ENCODE results near the gene HECTD2.
"Not testable (repeated sequence)": the region's sequence is repeated elsewhere in the genome, so short reads cannot be mapped to it uniquely, and the experiment has no call there.

Gene HECTD2

DNA sequence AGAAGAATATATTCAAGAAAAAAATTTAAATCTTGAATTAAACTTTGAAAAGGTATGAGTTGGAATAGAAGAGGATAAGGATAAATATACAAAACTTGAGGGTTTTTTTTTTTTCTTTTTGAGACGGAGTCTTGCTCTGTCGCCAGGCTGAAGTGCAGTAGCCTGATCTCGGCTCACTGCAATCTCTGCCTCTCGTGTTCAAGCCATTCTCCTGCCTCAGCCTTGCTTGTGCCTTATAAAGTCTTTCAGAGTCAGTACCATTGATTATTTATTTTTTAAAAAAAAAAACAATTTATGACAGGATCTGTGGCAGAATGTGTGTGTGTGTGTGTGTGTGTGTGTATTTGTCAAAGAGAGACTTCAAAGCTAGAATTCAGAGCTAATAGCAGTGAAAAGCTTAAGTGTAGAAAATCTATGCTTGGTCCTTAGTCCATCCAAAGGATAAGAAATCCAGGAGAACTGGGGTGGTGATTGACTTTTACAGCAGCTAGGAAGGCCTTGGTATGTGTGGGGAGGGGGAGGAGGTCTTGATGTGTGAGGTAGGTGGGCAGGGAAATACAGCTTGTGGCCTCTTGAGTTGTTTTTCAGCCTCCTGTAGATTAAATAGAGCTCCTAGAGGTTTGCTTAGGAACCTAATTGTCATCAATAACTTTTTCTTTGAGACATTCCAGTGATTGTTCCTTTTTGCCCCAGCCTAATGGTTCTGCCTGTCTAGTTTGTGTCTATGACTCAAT is 2.4 kb downstream of the HECTD2 start:
- no peak for DNase-seq (ENCODE audit: low read depth)

DNA sequence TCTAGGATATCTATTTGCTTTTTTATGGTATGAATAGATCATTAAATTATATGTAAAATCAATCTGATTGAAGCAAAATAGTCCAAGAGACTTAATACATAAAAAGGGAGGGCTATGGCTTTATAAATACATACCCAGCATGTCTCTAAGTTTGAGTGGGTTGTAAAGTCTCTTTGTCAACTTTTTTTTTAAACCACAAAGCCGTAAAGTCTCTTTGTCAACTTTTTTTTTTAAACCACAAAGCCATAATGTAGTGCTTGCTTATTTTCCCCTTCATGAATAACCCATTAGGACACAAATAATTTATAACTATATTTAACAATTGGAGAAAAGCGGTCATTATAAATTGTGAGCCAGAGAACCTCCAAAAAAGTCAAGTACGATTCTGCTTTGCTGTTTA is 5.7 kb downstream of the HECTD2 start:
- no peak for DNase-seq (ENCODE audit: low read depth)

DNA sequence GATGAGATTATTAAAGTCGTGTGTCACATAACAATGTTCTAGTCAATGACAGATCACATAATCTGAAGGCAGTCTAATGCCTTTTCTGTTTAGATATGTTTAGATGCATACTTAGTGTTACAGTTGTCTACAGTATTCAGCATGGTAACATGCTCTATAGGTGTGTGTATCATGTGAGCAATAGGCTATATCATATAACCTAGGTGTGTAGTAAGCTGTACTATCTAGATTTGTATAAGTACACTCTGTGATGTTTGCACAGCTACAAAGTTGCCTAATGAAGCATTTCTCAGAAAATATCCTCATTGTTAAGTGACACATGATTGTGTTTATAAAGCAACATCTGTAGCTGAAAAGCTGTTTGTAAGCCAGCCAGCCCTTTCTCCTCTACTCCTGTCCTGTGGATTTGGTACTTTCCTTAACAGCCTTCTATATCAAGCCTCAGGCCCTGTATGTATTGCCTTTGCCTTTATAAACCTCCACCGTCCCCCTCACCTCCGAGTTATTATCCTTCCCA is 6.3 kb downstream of the HECTD2 start:
- no peak for DNase-seq (ENCODE audit: low read depth)

DNA sequence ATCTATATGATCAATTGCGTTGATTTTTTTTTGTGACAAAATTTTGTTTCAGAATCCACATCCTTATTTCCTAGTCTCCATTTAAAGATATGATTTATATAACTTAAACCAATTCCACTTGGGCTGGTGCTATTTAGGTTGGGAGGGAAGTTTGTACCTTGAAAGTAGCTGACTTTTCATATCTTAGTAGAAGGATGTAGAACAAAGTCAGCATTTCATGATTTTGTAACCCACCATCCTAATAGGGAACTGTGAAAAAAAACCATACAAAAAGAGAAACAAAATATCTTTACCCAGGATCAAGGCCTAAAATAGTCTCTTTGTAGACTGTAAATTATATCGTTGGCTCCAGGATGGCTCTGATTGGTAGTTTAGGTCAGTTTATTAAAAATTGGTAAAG is 8.3 kb downstream of the HECTD2 start:
- DNase-seq (ENCODE audit: low read depth): no peak

DNA sequence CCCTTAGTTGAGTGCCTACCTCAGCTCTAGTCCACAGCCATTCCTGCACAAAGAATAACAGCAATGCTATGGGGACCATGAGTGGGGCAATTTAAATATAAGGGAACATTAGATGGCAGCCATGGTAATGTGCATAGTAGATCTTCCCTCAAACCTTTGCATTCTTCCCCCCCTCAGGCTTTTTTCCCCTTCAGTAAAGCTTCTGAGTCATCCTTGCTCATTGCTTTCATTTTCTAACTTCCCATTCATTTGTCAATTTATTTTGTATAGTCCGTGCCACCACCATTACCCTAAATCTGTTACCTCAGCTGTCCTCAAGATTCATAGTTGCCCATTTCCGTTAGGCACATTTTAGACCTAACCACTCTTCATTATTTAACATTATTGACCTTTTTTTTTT is 10.7 kb downstream of the HECTD2 start:
- no peak for DNase-seq (ENCODE audit: low read depth)

DNA sequence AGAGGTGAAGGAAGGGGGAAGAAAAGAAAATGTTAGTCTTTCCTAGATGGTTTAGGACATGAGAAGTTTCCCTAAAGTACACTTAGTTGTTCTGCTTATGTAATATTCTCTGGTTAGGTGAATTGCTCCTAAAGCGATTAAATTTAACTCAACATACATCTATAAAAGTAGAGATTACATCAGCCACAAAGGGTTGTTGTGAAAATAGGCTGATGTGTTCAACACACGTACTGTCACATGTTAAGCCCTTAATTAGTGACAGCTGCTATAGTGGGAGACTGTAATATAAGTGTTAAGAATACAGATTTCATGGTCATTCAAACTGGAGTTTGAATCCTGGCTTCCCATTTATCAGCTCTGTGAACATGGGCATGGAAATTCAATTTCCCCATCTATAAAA is 12.8 kb downstream of the HECTD2 start:
- no peak for DNase-seq (ENCODE audit: low read depth)

DNA sequence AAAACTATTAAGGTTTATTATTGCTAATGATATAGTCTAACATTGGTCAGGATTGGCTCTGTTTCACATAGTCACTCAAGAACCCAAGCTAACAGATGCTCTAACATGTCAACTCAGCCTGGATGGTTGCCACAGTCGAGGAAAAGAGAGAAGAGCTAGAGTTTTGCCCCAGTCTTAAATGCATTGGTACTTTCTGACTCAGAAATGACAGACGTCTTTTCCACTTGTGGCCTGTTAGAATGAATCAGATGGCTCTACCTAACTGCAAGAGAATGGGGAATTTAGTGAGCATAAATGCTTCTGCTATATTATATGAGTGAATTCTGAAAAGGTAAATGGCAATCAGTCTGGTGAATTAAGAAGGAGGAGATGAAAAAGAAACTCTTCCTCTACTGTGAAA is 13.9 kb downstream of the HECTD2 start:
- DNase-seq (ENCODE audit: low read depth): no peak

DNA sequence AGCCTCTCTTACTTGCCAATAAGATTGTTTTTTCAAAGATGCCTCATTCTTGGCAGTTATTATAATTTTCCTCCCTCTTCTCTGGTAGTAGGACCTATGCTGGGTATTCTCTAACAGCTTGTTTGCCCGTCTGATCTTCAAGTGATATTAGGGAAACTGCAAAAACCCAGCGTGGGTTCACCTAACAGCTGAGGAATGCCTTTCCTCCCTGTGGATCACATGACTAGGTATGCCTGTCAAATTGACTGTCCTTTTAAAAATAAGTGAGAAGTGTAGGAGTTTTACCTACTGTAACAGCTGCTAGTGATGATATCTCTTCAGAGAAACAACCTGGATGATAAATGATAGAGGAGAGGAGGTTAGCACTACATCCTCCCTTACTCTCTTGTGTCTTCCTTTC is 22.0 kb downstream of the HECTD2 start:
- DNase-seq (ENCODE audit: low read depth): no peak

DNA sequence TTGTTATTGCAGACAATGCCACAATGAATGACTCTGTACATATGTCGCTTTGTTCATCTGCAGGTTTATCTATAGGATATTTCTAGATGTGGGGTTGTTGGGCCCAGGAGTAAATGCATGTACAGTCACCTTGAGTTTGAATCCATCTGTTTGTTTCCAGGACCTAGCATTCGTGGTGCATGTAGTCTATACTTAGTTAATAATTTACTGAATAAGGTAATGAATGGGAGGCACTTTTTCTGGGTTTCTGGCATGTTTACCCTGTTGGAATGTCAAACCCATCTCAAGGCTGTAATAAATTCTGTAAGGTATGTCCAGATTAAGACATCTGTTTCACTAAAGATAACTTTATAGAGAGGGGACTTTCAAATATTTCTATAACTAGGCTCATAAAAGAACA is 23.5 kb downstream of the HECTD2 start:
- no peak for DNase-seq (ENCODE audit: low read depth)

DNA sequence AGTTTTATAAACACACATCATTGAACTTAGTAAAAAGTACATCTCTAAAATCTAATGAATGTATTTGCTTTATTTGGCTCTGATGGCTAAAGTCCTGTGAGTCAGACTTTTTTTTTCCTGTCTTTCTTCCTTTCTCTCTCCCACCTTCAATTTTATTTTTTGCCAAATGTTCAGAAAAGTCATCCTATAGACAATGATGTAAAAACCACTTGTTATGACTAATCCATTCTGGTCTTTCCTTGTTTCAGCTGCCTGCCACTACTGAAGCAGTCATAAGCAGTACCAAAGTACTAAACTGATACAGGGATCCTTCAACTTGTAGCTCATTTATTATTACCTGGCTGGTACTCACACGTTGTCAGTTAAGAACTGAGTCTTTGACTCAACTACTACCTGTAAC is 23.9 kb downstream of the HECTD2 start:
- DNase-seq (ENCODE audit: low read depth): no peak

DNA sequence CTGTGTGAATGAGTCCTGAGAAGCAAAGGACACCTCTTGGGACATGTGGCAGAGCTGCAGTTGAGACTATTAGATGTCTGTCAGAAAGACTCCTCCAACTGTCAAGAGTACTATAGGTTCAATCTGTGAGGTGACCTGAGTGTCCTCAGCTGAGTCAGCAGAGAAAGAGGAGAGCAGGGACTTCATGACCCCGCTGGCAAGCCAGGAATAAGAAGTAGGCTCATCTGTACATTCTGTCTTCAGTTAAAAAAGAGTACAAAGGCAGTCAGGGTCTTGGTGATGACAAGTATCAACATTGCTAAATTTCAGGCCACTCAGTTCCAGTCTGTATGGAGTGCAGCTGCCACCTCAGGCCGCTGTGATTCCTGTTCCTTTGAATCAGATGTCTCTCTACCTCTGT is 25.1 kb downstream of the HECTD2 start:
- no peak for DNase-seq (ENCODE audit: low read depth)

DNA sequence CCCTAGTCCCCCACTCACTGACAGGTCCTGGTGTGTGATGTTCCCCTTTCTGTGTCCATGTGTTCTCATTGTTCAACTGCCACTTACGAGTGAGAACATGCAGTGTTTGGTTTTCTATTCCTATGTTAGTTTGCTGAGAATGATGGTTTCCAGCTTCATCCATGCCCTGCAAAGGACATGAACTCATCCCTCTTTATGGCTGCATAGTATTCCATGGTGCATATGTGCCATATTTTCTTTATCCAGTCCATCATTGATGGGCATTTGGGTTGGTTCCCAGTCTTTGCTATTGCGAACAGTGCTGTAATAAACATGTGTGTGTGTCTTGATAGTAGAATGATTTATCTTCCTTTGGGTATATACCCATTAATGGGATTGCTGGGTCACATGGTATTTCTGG is 28.1 kb downstream of the HECTD2 start:
- DNase-seq (ENCODE audit: low read depth): not testable (repeated sequence)

DNA sequence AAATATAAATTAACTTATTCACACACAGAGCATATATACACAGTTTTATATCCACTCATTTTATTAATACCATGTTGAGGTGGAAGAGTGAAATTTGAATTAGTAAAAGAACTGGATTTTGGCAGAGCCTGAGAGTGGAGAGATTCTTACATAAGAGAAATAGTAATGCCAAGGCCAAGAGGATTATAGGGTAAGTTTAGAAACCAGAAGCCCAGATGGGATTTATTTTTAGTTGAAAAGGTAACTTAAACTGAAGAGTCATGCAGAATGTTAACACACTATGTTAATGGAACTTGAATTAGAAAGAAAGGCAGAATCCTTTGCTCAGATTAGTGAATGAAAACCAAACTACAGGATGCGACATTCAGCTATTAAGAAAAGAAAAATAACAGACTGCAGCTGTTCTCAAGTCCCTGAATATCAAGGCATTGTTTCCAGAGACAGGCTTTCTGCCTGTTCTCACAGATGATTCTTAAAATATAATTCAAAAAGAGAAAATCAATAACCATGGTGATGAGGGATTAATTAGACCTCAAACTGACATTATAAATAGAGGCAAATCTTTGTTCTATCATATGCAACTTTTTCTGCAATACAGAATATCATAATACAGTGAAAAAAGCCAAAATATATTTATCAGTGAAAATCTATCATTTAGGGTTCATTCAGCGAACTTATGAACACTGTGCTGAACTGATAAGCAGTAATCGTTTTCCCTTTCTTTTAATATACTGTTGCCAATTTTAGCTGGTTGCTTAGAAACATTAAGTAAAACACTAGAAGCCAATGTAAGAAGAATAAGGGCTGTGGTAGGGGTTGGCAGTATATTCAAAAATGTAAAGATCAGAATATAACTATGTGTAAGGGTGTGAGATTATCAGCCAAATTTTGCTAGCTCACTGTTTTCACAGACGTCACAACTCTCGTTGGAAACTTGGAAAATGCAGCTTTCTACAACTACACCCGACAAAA is 34.4 kb downstream of the HECTD2 start:
- no peak for DNase-seq (ENCODE audit: low read depth)

DNA sequence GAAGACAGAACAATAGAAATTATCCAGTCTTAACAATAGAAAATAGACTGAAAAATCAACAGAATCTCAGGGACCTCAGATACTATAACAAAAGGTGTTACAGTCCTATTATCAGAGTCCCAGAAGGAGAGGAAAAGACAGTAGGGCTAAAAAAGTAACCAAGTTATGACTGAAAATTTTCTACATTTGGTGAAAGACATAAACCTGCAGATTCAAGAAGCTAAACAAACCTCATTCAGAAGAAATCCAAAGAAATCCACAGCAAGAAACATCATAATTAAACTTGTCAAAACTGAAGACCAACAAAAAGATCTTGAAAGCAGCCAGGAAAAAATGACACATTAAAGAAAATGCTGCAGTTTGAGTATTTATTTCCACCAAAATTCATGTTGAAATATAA is 41.9 kb downstream of the HECTD2 start:
- DNase-seq (ENCODE audit: low read depth): no peak

DNA sequence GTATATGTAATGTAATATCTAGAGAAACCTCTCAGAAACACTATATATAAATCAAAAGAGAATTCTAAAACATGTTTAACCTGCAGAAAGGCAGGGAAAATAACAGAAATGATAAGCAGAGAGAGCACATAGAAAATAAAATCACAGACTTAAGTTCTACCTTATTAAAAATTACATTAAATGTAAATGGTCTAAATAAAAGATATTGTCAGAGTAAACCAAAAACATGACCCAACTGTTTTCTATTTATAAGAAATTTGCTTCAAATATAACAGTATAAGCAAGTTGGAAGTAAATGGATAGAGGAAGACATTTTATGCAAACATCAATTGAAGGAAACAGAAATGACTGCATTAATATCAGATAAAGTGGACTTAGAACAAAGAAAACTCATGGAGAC is 43.4 kb downstream of the HECTD2 start:
- DNase-seq (ENCODE audit: low read depth): no peak

DNA sequence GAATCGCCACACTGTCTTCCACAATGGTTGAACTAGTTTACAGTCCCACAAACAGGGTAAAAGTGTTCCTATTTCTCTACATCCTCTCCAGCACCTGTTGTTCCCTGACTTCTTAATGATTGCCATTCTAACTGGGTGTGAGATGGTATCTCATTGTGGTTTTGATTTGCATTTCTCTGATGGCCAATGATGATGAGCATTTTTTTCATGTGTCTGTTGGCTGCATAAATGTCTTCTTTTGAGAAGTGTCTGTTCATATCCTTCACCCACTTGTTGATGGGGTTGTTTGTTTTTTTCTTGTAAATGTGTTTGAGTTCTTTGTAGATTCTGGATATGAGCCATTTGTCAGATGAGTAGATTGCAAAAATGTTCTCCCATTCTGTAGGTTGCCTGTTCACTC is 45.0 kb downstream of the HECTD2 start:
- DNase-seq (ENCODE audit: low read depth): not testable (repeated sequence)

DNA sequence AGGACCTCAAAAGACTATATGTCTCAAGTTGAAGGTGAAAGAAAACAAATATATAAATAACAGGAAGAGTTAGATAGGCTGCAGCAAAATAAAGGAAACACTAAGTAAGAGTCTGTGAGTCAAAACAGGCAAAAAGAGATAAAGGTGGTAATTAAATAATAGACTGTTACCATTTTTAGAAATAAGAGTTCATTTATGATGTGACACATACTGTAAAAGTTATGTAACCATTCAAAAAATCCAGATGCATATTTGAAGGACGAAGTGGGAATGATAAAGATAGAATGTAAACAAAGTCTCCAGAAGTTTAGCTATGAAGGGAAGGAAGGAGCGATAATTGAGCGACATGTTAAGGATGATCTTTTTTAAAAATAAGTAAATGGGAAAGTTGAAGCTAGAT is 50.5 kb downstream of the HECTD2 start:
- no peak for DNase-seq (ENCODE audit: low read depth)

DNA sequence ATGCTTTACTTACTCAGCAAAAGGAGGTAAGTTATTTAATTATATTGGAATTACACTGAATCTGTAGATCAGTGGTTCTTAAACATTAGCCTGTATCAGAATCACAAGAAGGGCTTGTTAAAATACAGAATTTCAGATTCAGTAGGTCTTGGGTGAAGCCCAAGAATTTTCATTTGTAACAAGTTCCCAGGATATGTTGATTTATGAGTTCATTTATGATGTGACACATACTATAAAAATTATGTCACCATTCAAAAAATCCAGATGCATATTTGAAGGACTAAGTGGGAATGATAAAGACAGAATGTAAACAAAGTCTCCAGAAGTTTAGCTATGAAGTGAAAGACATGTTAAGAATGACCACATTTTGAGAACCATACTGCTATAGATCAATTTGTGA is 52.3 kb downstream of the HECTD2 start:
- no peak for DNase-seq (ENCODE audit: low read depth)

DNA sequence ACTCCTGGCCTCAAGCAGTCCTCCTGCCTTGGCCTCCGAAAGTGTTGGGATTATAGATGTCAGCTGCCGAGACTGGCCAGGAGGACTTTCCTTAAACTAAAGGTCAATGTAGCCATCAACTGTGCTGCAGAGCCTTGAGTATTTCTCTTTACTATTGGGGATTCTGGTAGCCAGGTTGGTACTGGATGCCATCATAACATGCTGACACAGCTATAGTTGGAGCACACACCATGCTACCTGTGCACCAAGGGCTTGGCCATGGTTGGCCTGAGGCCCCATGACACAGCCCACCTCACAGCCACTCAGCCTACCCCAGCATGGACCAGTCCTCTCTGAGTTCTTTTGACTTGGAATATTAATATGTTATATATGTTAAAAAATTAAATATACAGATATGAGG is 54.4 kb downstream of the HECTD2 start:
- DNase-seq (ENCODE audit: low read depth): no peak

DNA sequence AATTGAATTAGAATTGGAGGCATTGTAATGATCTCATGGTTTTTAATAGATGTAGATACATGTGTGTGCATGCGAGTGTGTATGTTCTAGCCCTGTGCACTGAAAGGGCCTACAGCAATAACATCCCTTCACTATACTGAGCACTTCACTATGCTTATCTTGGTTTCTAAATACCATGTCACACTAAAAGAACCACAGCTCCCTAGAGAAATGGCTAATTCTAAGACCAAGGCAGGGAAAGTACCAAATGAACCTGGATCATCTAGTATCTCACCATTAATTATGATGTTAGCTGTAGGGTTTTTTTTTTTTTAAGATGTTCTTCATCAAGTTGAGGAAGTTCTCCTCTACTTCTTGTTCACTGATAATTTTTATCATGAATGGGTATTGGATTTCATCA is 55.1 kb downstream of the HECTD2 start:
- DNase-seq (ENCODE audit: low read depth): no peak

DNA sequence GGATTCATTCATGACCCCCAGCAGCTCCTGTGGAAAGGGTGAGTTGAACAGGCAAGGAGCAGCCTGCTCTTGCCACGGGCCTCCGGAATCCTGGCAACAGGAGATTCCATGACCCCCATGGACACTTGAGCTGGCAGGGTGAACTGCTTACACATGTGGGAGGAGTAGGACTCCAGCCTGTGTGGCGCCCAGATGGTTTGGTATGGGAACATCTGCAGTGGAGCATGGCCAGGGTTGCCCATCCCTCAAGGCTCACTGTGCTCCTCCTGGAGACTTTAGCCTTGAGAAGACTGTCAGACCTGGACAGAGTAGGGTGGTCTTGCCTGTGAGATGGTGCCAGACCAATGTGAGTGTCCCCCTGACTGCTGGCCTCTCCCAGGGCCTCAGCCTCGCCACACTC is 57.0 kb downstream of the HECTD2 start:
- no peak for DNase-seq (ENCODE audit: low read depth)

DNA sequence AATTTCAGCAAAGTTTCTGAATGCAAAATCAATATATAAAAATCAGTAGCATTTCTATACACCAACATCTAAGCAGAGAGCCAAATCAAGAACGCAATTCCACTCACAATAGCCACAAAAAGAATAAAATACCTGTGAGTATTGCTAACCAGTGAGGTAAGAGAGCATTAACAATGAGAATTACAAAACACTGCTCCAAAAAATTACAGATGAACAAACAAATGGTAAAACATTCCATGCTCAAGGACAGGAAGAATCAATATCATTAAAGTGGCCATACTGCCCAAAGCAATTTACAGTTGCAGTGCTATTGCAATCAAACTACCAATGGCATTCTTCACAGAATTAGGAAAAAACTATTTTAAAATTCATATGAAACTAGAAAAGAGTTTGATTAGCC is 61.5 kb downstream of the HECTD2 start:
- no peak for DNase-seq (ENCODE audit: low read depth)

DNA sequence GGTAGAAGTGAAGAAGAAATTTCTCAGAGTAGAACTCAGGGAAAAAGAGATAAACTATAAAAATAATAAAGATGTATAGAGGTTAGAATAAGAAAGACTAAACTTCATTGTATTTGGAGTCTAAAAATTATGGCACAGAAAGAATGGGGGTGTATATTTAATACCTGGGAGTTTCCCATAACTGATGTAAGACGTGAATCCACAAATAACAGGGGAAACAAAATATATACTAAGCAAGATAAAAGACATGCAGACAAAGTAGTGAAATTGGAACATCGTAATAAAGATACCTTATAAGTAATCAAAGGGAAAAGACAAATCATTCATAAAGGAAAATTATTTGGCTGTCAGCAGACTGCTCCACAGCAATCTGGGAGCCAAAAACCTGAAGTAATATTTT is 62.8 kb downstream of the HECTD2 start:
- no peak for DNase-seq (ENCODE audit: low read depth)
